ENCODE measurements around the gene MT1M. TPM values are rescaled to one million over a fixed set of nuclear protein-coding genes. Genes with fewer than 3 reads are reported as not detected.
"Not testable (repeated sequence)": the region's sequence is repeated elsewhere in the genome, so short reads cannot be mapped to it uniquely, and the experiment has no call there.

The MT1M gene
- total RNA-seq, 1 donor from 2014 or later = 367 TPM

DNA sequence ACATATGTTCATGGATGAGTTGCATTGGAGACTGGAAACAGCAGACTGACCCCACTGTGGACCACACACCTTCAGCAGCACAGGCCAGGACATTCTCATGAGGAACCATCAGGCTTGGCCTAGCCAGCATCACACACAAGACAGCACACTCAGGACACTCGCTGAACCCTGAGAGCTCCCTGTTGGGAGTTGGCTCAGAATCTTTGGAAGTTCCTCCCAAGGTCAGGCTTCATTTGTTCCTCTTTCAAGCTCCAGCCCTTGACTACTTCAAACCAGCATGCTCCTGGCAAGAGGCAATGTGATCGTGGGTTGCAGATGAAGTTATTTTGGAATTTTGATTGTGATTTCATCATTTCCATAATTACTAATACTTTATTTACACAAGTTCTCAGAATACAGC, 39.2 kb downstream of the MT1M start:
- not testable (repeated sequence) for DNase-seq (ENCODE audit: low spot score)

DNA sequence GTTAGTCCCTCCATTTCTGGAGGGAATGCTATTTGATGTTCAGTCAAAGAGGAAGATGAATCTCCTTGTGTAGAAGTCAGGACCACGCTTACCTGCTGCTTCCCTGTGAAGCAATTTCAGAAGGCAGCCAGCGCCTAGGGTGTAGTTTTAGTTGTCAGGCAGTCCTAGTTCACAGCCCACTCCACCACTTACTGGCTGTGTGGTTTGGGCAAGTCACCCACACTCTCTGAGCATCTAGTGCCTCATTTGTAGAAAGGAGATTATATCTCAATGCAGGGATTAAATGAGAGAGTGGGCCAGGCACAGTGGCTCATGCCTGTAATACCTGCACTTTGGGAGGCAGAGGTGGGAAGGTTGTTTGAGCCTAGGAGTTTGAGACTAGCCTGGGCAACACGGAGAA, 39.7 kb downstream of the MT1M start:
- not testable (repeated sequence) for DNase-seq (ENCODE audit: low spot score)

DNA sequence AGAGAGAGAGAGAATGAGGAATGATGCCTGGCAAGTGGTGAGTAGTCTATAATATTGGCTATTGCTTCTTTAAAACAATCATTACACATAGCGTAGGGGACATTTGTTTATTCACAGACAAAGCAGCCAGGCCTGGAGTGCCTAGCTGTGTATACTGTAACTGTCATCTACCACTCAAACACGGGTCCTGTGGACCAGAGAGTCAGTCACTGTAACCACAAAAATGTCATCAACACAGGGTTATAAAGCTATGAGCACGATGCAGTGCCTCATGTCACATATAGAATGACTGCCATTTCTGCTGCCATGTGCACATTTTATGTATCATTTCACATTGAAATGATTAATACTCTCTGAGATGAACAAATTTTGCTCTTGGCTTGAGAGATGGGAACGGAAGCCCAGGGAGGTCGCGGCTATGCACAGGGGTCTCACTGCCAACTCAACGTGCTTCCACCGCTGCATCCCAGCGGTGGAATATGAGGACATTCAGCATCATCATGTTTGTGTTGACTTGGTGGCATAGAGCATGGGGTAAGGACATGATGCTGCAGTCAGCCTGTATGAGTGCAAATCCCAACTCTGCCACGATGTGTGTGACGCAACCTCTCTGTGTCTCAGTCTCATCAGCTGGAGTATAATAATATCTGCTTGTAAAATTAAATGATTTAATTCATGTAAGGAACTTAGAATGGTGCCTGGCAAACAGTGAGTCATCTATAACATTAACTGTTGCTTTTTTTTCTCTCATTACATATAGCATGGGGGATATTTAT, 40.5 kb downstream of the MT1M start:
- no peak for DNase-seq (ENCODE audit: low spot score)

DNA sequence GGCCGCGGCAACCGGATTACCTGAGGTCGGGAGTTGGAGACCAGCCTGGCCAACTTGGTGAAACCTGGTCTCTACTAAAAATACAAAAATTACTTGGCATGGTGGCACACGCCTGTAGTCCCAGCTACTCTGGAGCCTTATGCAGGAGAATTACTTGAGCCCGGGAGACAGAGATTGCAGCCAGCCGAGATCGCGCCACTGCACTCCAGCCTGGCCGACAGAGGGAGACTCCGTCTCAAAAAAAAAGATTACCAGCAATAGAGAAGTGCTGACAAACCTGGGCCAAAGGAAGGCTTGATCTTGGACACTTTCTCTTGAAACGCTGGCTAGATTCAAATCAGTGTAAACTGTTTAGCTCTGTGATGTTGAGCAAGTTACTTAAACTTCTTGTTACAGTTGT, 41.5 kb downstream of the MT1M start:
- no peak for DNase-seq (ENCODE audit: low spot score)

DNA sequence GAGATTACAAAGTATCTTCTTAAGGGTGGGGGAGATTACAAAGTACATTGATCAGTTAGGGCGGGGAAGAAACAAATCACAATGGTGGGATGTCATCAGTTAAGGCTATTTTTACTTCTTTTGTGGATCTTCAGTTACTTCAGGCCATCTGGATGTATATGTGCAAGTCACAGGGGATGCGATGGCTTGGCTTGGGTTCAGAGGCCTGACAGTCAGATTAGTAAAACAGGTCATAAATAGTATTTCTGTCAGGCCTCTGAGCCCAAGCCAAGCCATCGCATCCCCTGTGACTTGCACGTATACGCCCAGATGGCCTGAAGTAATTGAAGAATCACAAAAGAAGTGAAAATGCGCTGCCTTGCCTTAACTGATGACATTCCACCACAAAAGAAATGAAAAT, 42.1 kb downstream of the MT1M start:
- DNase-seq (ENCODE audit: low spot score) = not testable (repeated sequence)

DNA sequence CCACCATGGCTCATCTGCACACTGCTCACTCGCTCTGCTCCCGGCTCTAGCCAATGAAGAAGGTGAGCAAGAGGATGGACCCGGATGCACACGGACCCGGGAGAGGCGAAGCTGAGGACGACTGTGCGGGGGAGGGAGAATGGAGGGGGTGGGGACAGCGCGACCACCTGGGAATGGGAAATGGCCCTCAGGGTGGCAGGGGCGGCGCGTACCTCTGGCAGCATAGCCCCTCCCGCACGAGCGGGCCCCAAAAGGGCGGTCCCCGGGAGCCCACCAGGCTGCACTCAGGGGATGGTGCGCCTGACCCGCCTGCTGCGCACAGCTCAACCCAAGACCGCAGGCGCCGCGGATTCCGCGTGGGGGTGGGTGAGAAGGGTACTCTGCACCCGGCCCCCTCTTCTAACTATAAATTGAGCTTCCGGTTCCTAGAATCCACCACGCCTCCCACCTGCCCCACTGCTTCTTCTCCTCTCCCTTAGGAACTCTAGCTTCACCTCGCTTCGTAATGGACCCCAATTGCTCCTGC, 43.3 kb downstream of the MT1M start:
- DNase-seq (ENCODE audit: low spot score) = no peak

DNA sequence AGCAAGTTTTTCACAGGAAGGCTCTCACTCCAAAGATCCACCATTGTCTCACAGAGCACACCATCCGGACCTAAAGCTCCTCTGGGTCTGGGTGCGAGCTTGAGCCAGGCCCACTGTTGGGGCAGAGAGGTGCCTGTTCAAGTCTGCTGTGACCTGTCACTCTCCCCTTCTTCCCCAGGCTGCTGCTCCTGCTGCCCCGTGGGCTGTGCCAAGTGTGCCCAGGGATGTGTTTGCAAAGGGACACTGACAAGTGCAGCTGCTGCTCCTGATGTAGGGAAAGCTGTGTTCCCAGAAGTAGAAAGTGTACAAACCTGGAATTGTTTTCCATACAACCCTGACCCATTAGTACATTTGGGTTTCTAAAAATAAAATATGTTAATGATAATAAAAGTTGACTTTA, 45.0 kb downstream of the MT1M start:
- no peak for DNase-seq (ENCODE audit: low spot score)

DNA sequence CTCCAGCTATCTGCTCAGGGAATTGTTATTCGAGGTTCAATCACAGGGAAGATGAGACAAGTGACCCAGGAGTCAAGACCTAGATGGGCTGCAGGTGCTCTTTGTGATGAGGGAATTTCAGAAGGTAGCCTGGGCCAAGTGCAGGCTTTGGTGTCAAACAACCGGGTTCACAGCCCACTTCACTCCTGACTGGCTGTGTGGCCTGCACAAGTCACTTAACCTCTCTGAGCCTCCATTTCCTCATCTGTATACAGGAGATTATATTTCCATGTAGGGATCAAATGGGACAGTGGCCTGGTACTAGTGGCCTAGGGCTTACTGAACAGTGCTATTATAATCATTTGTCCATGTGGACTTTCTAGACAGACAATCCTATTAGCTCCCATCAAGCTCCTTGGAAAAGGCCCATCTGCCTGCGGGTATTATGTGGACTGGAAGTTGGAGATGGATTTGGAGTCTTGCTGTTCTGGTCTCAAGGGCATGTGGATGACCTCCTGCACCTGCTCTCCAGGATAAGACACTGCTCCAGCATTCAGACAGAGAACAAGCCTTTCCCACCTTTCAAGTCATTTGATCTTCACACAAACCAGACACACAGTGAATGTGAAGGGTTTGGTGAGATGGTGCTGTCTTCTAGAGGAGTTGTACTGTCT, 46.7 kb downstream of the MT1M start:
- DNase-seq (ENCODE audit: low spot score) = no peak

DNA sequence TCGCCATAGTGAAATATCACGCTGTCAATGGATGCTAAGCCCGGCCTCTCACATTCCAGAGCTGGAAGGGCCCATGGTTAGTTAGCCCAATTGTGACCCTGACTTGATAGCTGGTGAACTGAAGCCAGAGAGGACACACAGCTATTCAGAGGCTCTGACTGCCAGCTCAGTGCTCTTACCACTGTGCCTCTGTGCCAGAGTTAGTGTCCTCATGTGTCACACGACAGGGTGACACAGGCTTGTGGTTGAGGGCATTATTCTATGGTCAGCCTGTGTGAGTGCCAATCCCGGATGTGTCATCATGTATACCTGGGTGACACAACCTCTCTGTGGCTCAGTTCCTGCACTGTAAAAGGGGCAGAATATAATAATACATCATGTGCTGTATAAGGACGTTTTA, 47.4 kb downstream of the MT1M start:
- DNase-seq (ENCODE audit: low spot score) = no peak

DNA sequence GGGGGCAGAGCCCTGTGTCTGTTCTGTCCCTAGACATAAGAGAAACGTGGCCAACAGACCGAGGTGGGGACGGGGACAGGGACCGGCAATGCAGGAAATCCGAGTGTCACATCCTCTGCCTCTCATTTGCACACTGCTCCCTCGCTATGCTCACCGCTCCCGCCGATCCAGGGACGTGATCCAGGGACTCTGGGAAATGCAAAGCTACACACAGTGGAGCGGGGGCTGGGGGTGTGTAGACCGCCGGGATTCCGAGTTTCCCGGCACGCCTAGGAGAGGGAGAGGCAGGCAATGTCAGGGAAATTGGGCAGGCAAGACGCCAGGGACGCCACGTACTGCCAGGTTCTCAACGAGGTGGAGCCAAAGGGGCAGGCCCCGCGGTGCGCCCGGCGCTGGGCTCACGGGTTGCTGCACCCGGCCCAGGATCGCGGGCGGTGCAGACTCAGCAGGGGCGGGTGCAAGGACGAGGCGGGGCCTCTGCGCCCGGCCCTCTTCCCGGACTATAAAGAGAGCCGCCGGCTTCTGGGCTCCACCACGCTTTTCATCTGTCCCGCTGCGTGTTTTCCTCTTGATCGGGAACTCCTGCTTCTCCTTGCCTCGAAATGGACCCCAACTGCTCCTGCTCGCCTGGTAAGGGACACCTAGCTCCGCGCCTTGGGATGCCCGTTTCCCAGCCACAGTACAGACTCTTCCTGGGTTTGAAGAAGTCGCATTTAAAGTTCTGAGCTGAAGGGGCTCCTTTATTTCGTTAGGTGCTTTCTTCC, 49.7 kb downstream of the MT1M start, which contains the start of gene MT1X:
Gene MT1X, plus strand, starts transcription at position 532 of the 764 bp plus-strand sequence. Its CDS starts 71 bp downstream, at position 603.
- peak; percentile 99 for DNase-seq (ENCODE audit: low spot score)

DNA sequence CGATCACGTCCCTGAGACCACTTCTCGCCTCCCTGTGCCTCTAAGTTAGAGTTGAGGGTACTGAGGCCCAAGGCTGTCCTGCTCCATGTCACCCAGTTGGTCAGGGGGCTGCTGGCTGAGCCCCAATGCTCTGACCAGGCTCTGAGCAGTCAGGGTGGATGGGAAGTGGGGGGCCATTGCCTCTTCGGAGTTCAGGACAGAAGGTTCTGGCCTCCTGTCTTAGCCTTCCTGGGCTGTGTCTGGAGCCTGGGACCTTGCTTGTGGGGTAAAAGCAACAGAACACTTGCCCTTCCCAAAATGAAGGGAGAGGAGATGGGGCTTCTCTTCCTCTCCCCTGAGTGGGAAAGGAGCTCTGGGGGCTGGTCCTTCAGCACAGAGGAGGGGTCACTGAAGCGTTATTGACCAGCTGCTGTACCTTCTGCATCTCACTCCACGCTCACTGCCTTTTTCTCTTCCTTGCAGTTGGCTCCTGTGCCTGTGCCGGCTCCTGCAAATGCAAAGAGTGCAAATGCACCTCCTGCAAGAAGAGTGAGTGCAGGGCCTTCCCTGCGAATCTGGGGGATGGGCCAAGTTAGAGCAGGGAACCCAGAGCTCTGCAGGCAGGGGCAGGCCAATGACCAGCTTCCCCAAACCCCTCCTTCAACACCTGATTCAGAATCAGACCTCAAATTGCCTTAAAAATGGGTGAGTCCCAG, 50.4 kb downstream of the MT1M start:
- no peak for DNase-seq (ENCODE audit: low spot score)

Other genes with a start within 250 kb of the MT1M start
- gene AMFR, start 207.1 kb upstream of the MT1M start, total RNA-seq = 113 TPM
- 71.1 TPM for gene NUDT21, start 181.3 kb upstream of the MT1M start, total RNA-seq
- 44.9 TPM for gene OGFOD1, start 181.1 kb upstream of the MT1M start, total RNA-seq
- gene BBS2, start 112.6 kb upstream of the MT1M start, total RNA-seq = 24.9 TPM
- gene MT4, start 67.6 kb upstream of the MT1M start, total RNA-seq = not detected
- gene MT3, start 43.1 kb upstream of the MT1M start, total RNA-seq = not detected
- 2,392 TPM for gene MT2A, start 24.1 kb upstream of the MT1M start, total RNA-seq
- 410 TPM for gene MT1E, start 6.9 kb upstream of the MT1M start, total RNA-seq
- gene MT1A, start 6.0 kb downstream of the MT1M start, total RNA-seq = 769 TPM
- not detected for gene MT1B, start 19.2 kb downstream of the MT1M start, total RNA-seq
- gene MT1F, start 25.3 kb downstream of the MT1M start, total RNA-seq = 11.8 TPM
- 41.5 TPM for gene MT1G, start 35.4 kb downstream of the MT1M start, total RNA-seq
- gene MT1H, start 37.2 kb downstream of the MT1M start, total RNA-seq = 0.58 TPM
- 971 TPM for gene MT1X, start 49.8 kb downstream of the MT1M start, total RNA-seq
- gene NUP93, start 97.5 kb downstream of the MT1M start, total RNA-seq = 52.7 TPM
- not detected for gene SLC12A3, start 232.5 kb downstream of the MT1M start, total RNA-seq

Measured in mesenteric fat pad (tissue), 1 donor.